Body of pancreas (tissue), 4 donors: Measurements from ENCODE around the gene PHPT1. TPM values are rescaled to one million over a fixed set of nuclear protein-coding genes. Genes with fewer than 3 reads are reported as not detected.

ENCODE experiments used
- ATAC-seq: fragments of 150-250 bp; one replicate; pipeline ENCODE4 v1.9.1; 2016
- DNase-seq, 4 donors: peaks; one replicate each; pipeline ENCODE4 v3.0.0-alpha.2; 2019
- H3K27ac ChIP-seq, 4 donors: fragments of 200-600 bp; sonication (generic); 1 replicate in 3 of 4; 2 replicates in 1 of 4; pipeline versions ENCODE4 v1.5.1 to v1.6.1; 2016 to 2019; ENCODE audit warnings: mild to moderate bottlenecking in 1 of 4, mixed read lengths in 1 of 4, moderate library complexity in 1 of 4
- H3K27me3 ChIP-seq, 2 donors: fragments of 200-600 bp; sonication (generic); one replicate each; pipeline ENCODE4 v1.6.0; 2016; ENCODE audit warnings: mild to moderate bottlenecking in 1 of 2
- H3K36me3 ChIP-seq, 2 donors: fragments of 200-600 bp; sonication (generic); replicated peaks in 1 of 2; 2 replicates each; pipeline ENCODE4 v1.5.1; 2016; ENCODE audit warnings: low read depth in 2 of 2; ENCODE audit not compliant: insufficient read depth in 1 of 2
- H3K4me1 ChIP-seq: fragments of 200-600 bp; sonication (generic); one replicate; pipeline ENCODE4 v1.6.0; 2016
- H3K4me3 ChIP-seq, 2 donors: fragments of 200-600 bp; sonication (generic); 1 replicate in 1 of 2; 2 replicates in 1 of 2; pipeline ENCODE4 v1.5.1; 2016 to 2019
- H3K9me3 ChIP-seq, 3 donors: fragments of 200-600 bp; sonication (generic); 1 replicate in 2 of 3; 2 replicates in 1 of 3; pipeline ENCODE4 v1.5.1; 2016
- POLR2A ChIP-seq, 3 donors: fragments of 450-650 bp; IDR thresholded peaks; one replicate each; pipeline ENCODE4 v1.6.1; 2016; ENCODE audit warnings: antibody characterized with exemption in 3 of 3, mild to moderate bottlenecking in 2 of 3
- WGBS, 2 donors: methylation state at CpG; one replicate each; pipeline ENCODE4 v1.1.5; 2017; 5-methylcytosine and 5-hydroxymethylcytosine counted together
- intact Hi-C: fragments of 100-400 bp; cut with DNase I; formaldehyde crosslinking; loops from one replicate; pipeline ENCODE4 v1.15.1; 2023
- microRNA-seq, 2 donors: library from miRNA; unstranded; fragments of <30 nt; microRNA quantifications; one replicate each; pipeline ENCODE4, GENCODE V29; 2016; ENCODE audit warnings: borderline number of aligned reads in 2 of 2, borderline replicate concordance in 2 of 2
- small RNA-seq: library from RNA; depleted of rRNA; stranded (forward); fragments of <200 nt; gene quantifications from one replicate; pipeline ENCODE3, GENCODE V24; 2016
- total RNA-seq, 2 donors: library from RNA; depleted of rRNA; stranded (reverse); fragments of >200 nt; gene quantifications; one replicate each; pipeline ENCODE4 v1.1.0, GENCODE V29; 2016
- TF ChIP-seq, protein P1 (sequence below), 7 experiments: fragments of 450-650 bp in 4 of 7; fragments of 200-600 bp in 3 of 7; sonication (generic) in 3 of 7; IDR thresholded peaks; one replicate each; pipeline ENCODE4 v1.5.1; 2016 to 2019; ENCODE audit warnings: antibody characterized with exemption in 7 of 7

PHPT1 gene
- total RNA-seq, 2 donors from 2014 or later, result 60.6 to 65.6 TPM

GRCh38 chr9:136896027-136896426 is 46.8 kb downstream of the PHPT1 start:
- no peaks in the 10 kb centered on the region for H3K9me3 ChIP-seq
- H3K36me3 ChIP-seq, result no peaks in the 10 kb centered on the region
- ATAC-seq (no peak), DNase-seq (no peak)
- H3K4me3 ChIP-seq, result no peak overlapping the region
- no peak for TF ChIP-seq POLR2A (IDR thresholded peaks at IDR 0.05)
- TF ChIP-seq, protein P1, sequence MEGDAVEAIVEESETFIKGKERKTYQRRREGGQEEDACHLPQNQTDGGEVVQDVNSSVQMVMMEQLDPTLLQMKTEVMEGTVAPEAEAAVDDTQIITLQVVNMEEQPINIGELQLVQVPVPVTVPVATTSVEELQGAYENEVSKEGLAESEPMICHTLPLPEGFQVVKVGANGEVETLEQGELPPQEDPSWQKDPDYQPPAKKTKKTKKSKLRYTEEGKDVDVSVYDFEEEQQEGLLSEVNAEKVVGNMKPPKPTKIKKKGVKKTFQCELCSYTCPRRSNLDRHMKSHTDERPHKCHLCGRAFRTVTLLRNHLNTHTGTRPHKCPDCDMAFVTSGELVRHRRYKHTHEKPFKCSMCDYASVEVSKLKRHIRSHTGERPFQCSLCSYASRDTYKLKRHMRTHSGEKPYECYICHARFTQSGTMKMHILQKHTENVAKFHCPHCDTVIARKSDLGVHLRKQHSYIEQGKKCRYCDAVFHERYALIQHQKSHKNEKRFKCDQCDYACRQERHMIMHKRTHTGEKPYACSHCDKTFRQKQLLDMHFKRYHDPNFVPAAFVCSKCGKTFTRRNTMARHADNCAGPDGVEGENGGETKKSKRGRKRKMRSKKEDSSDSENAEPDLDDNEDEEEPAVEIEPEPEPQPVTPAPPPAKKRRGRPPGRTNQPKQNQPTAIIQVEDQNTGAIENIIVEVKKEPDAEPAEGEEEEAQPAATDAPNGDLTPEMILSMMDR (IDR thresholded peaks at IDR 0.05), result no peak
- WGBS, 2 donors, result 89 to 90% methylated on average over 9 to 11 of the region's 11 CpGs
- no peak overlapping the region for H3K27ac ChIP-seq
- intact Hi-C loops, result no loop called here
- peaks cover 26% of the 10 kb centered on the region for H3K4me1 ChIP-seq
- H3K27me3 ChIP-seq, result no peaks in the 10 kb centered on the region

DNA sequence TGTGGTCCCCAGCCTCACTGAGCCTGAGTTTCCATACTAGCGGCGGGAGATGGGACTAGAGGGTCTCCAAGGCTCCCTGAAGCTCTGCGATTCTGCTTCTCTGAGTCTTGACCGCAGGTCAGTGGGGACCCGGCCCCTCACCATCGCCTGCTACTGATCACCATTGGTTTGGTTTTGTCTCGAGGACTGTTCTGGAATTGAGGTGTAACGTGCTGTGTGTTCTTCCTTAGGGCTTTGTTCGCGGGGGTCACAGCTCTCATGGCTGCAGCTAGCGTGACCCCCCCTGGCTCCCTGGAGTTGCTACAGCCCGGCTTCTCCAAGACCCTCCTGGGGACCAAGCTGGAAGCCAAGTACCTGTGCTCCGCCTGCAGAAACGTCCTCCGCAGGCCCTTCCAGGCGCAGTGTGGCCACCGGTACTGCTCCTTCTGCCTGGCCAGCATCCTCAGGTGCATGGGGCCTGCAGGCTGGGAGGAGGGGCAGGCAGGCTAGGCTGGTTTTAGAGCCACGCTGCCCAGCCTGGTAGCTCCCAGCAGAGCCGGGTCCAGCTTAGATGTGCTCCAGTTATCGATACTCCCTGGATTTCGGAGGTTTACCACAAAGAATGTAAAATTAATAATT is 49.4 kb downstream of the PHPT1 start:
- Histone ChIP-seq H3K4me3 (no peak overlapping the region), H3K4me1 (peaks cover 50% of the 10 kb centered on the region), H3K9me3 (no peaks in the 10 kb centered on the region), H3K27me3 (no peaks in the 10 kb centered on the region), H3K36me3 (no peaks in the 10 kb centered on the region), H3K27ac (peak overlapping the region in 1 of 4 donors; percentile 14)
- TF ChIP-seq, protein P1 (IDR thresholded peaks at IDR 0.05), result no peak
- no peak for TF ChIP-seq POLR2A (IDR thresholded peaks at IDR 0.05)
- WGBS, 2 donors, result 95 to 97% methylated on average over 12 to 21 of the region's 21 CpGs
- ATAC-seq (no peak), DNase-seq (no peak)
- intact Hi-C loops, result no loop called here

DNA sequence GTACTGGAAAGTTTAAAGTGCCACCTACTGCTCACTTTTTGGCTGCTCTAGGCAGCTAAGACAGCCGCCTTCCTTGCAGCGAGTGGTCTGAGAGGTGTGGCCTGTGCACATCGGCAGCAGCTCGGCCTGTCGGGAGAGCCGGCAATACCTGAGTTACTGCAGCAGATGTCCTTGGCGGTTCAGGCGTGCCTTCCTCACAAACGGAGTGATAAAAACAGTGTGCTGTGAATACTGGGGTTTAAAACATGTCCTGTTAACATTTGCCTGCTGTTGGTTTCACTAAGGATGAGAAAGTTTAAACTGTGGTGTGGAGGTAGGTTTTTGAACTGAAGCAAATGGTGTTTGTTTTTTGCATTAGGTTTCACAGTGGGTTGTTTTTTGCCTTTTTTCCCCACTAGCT is 50.0 kb downstream of the PHPT1 start:
- ATAC-seq (no peak), DNase-seq (peak in 1 of 4 donors; percentile 26)
- no peak overlapping the region for H3K4me3 ChIP-seq
- no peaks in the 10 kb centered on the region for H3K36me3 ChIP-seq
- TF ChIP-seq, protein P1 (IDR thresholded peaks at IDR 0.05), result no peak
- no peak for TF ChIP-seq POLR2A (IDR thresholded peaks at IDR 0.05)
- H3K27ac ChIP-seq, result peak overlapping the region in 2 of 4 donors; percentile 84 to 93
- intact Hi-C loops, result no loop called here
- H3K4me1 ChIP-seq, result peaks cover 54% of the 10 kb centered on the region
- H3K27me3 ChIP-seq, result no peaks in the 10 kb centered on the region
- 51 to 58% methylated on average over 9 of the region's 9 CpGs for WGBS, 2 donors
- H3K9me3 ChIP-seq, result no peaks in the 10 kb centered on the region

DNA sequence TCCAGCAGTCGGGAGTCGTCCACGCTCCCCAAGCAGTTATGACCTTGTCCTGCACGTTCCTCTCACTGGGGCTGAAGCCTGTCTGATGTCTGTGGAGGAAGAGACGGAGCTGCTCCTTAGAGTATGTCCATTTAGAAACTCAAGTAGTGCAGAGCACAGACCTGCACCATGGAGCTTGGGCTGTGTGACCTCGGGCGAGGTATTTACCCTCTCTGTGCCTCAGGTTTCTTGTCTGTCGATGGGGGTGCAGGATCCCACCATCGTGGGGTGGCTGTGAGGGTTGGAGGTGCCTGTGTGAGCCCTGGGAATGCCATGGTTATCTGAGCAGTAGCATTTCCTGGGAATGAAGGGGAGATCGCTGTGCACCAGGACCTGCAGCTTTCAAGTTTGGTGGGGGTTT is 51.3 kb downstream of the PHPT1 start:
- no peak overlapping the region for H3K4me3 ChIP-seq
- no peaks in the 10 kb centered on the region for H3K27me3 ChIP-seq
- WGBS, 2 donors, result 85 to 87% methylated on average over 10 of the region's 10 CpGs
- no peaks in the 10 kb centered on the region for H3K36me3 ChIP-seq
- ATAC-seq, result no peak
- intact Hi-C loops, result no loop called here
- H3K9me3 ChIP-seq, result no peaks in the 10 kb centered on the region
- no peak for DNase-seq
- H3K4me1 ChIP-seq, result peaks cover 54% of the 10 kb centered on the region
- no peak for TF ChIP-seq POLR2A (IDR thresholded peaks at IDR 0.05)
- TF ChIP-seq, protein P1 (IDR thresholded peaks at IDR 0.05), result no peak
- peak overlapping the region in 3 of 4 donors; percentile 84 to 93 (median 90) for H3K27ac ChIP-seq

Small RNA genes lying within 50 kb of the gene (microRNA-seq; reads per million reads assigned to microRNA genes)
- 0 reads per million in 2 donors for gene MIR4292
- 0.45 to 1.9 reads per million in 2 donors for gene MIR4479

Small RNA genes lying within 50 kb of the gene (small RNA-seq; reads per million reads assigned to genes)
- gene AL355987.2 (not detected), gene MIR4292 (not detected), gene MIR4479 (not detected)

Other genes starting within 250 kb of the PHPT1 start
- gene EGFL7, start 186.5 kb upstream of the PHPT1 start, total RNA-seq, result 10 to 100 TPM; 14.8 to 47.0 TPM
- gene AGPAT2, start 162.0 kb upstream of the PHPT1 start, total RNA-seq, result 100 to 1,000 TPM in 1 of 2 donors, 10 to 100 TPM in 1; 94.2 to 275 TPM
- 10 to 100 TPM in 1 of 2 donors, 1 to 10 TPM in 1; 2.0 to 25.7 TPM for gene DIPK1B, start 136.8 kb upstream of the PHPT1 start, total RNA-seq
- 1 to 10 TPM in 1 of 2 donors, under 1 TPM in 1; 0.78 to 4.6 TPM for gene LCN10, start 106.5 kb upstream of the PHPT1 start, total RNA-seq
- not detected for gene LCN6, start 100.9 kb upstream of the PHPT1 start, total RNA-seq
- gene LCN8, start 91.2 kb upstream of the PHPT1 start, total RNA-seq, result not detected
- not detected for gene LCN15, start 84.9 kb upstream of the PHPT1 start, total RNA-seq
- gene TMEM141, start 58.1 kb upstream of the PHPT1 start, total RNA-seq, result 10 to 100 TPM; 45.1 to 52.1 TPM
- 10 to 100 TPM in 1 of 2 donors, 1 to 10 TPM in 1; 3.3 to 14.5 TPM for gene CCDC183, start 53.1 kb upstream of the PHPT1 start, total RNA-seq
- gene RABL6, start 41.5 kb upstream of the PHPT1 start, total RNA-seq, result 10 to 100 TPM; 69.8 to 72.8 TPM
- gene AJM1, start 6.9 kb upstream of the PHPT1 start, total RNA-seq, result 10 to 100 TPM in 1 of 2 donors, 1 to 10 TPM in 1; 5.2 to 13.2 TPM
- gene MAMDC4, start 2.9 kb downstream of the PHPT1 start, total RNA-seq, result 10 to 100 TPM in 1 of 2 donors, 1 to 10 TPM in 1; 6.5 to 25.7 TPM
- 100 to 1,000 TPM; 196 to 238 TPM for gene EDF1, start 16.9 kb downstream of the PHPT1 start, total RNA-seq
- 10 to 100 TPM in 1 of 2 donors, 1 to 10 TPM in 1; 5.2 to 30.7 TPM for gene TRAF2, start 37.1 kb downstream of the PHPT1 start, total RNA-seq
- 100 to 1,000 TPM; 156 to 161 TPM for gene FBXW5, start 95.3 kb downstream of the PHPT1 start, total RNA-seq
- not detected for gene C8G, start 95.8 kb downstream of the PHPT1 start, total RNA-seq
- 1 to 10 TPM; 1.3 to 4.9 TPM for gene LCN12, start 102.9 kb downstream of the PHPT1 start, total RNA-seq
- gene PTGDS, start 128.1 kb downstream of the PHPT1 start, total RNA-seq, result 10 to 100 TPM; 17.8 to 48.0 TPM
- not detected for gene LCNL1, start 133.6 kb downstream of the PHPT1 start, total RNA-seq
- gene PAXX, start 143.0 kb downstream of the PHPT1 start, total RNA-seq, result 10 to 100 TPM; 34.0 to 97.2 TPM
- gene CLIC3, start 147.2 kb downstream of the PHPT1 start, total RNA-seq, result 1 to 10 TPM in 1 of 2 donors, not detected in 1; 2.0 TPM
- 10 to 100 TPM; 28.7 to 29.6 TPM for gene ABCA2, start 178.8 kb downstream of the PHPT1 start, total RNA-seq
- gene FUT7, start 182.7 kb downstream of the PHPT1 start, total RNA-seq, result not detected
- gene NPDC1, start 196.8 kb downstream of the PHPT1 start, total RNA-seq, result 100 to 1,000 TPM in 1 of 2 donors, 10 to 100 TPM in 1; 72.1 to 105 TPM
- 1 to 10 TPM; 1.3 to 1.6 TPM for gene ENTPD2, start 204.7 kb downstream of the PHPT1 start, total RNA-seq
- under 1 TPM; 0.66 to 0.78 TPM for gene SAPCD2, start 221.1 kb downstream of the PHPT1 start, total RNA-seq
- 1 to 10 TPM; 7.8 to 8.2 TPM for gene UAP1L1, start 228.1 kb downstream of the PHPT1 start, total RNA-seq
- 10 to 100 TPM; 32.6 to 34.2 TPM for gene MAN1B1, start 237.6 kb downstream of the PHPT1 start, total RNA-seq